SKM-1 (cell line): ENCODE measurements around the gene ACTR10.

ENCODE experiments used
- DNase-seq: peaks from one replicate; lab custom pipeline; 2025; ENCODE audit not compliant: unreplicated experiment; lab: John Stamatoyannopoulos, UW

ACTR10 gene

DNA sequence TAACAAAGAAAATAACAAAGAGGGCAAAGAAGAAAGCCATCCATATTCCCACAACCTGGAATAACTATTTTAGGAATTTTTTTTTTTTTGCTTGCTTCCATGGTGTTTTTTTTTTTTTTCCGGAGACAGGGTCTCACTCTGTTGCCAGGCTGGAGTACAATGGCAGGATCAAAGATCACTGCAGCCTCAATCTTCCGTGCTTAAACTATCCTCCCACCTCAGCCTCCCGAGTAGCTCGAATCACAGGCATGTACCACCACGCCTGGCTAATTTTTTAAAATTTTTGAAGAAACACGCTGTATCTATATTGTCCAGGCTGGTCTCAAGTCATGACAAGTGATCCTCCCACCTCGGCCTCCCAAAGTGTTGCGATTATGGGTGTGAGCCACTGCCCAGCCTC is 78.2 kb downstream of the ACTR10 start:
- no peak for DNase-seq

DNA sequence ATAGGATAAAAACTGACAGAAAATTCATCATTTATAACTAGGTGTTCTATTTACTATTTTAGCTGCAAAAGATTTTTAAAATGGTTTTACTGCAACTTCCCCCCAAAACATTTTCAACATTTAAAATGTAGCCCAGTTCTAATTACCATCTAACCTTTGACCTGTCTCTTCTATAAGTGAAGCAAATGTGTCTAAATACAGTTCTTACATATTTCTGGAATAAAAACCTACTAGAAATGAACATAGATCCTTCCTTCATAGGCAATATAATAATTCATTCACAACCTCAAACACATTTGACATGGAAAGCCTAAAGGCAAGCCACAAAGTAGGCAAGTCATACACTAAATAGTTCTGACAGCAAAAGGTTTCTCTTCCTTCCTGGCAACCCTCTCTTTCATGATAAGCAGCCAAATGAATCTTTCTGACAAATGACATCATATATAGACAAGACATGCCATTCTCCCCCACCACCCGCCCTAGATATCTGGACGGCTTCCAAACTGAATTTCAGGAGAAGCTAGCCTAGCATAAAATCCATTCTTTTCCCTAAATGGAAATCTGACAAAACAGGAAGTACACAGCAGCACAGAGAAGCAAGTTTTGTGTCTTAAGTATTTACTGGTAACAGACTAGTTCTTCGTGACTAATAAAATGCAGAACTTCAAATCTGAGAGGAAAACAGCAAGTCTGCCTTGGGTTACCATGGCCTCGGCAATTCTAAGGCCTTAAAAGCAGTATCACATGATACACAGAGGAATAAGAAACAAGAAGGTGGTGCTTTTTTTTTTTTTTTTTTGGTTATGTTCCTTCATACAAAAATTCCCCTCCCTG is 81.2 kb downstream of the ACTR10 start:
- DNase-seq, result no peak

DNA sequence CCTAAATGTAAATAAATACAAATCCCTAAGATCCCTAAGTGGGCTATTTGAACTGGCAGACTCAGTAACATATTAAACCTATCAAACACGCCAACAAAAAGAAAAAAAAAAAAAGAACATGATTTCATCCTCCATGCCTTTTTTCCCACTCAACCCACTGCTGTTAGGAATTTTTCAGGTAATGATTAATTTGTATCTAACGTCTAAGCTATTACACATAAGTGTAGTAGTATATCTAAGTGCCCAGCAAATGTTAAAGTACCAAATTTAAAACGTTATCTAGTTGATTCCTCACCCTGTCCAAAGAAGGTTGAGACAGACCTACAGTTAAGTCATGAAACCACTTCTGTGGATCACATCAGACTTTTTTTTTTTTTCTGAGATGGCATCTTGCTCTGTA is 82.0 kb downstream of the ACTR10 start:
- no peak for DNase-seq

DNA sequence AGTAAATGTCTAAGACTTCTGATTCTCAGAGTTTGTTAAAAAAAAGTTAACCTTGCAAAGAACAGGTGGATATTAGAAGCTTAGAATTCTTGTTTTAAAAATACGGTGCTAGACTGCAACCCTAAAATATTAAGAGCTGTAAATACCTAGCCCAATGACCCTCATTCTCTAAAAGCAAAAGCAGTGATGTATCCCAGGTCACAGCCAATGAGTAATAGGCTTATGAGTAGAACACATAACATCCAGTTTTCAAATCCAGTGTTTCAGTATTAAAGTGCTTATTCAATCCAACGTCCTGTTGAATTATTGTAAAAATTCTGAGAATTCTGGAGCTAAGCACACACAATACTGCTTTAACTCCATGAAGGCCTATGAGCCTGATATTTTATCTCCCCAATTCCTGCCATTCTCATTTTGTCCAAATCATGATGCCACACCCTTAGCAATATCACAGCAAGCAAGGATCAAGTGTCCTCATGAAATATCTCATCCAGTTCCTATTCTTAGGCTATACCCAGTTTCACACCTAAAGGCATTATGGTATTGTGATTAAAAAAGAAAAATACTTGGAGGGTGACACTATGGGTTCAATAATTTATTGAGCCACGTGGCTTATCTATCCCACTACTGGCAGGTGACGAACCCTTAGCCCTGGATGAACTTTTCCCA is 83.1 kb downstream of the ACTR10 start:
- DNase-seq, result no peak

- no peak for DNase-seq
Observed at GRCh38 chr14:58283730-58284129, 83.8 kb downstream of the ACTR10 start.

- no peak for DNase-seq
Observed at GRCh38 chr14:58285132-58285531, 85.2 kb downstream of the ACTR10 start.
